SK-N-SH (cell line): ENCODE measurements around the gene RBM28. TPM values are rescaled to one million over a fixed set of nuclear protein-coding genes. Genes with fewer than 3 reads are reported as not detected.
A peak's percentile ranks its signal among the peaks of the same experiment; 100 is the strongest.

Source experiments
- CTCF ChIA-PET: fragments of 300-600, 350-600 bp; formaldehyde crosslinking; extraction: SDS; loops from one replicate; lab custom pipeline; 2021; lab: Yijun Ruan, JAX
- POLR2A ChIA-PET: fragments of 350-600 bp; sonication (Branson Sonifier 250); formaldehyde crosslinking; extraction: SDS; loops from one replicate; lab custom pipeline; 2020; ENCODE audit warnings: antibody characterized with exemption, inconsistent platforms; lab: Yijun Ruan, JAX
- DNase-seq: peaks from one replicate; pipeline ENCODE4 v3.0.0; 2012
- H2AFZ ChIP-seq: fragments of 200-600 bp; sonication (generic); 2 replicates; pipeline ENCODE4 v1.8.1; 2016; ENCODE audit warnings: antibody characterized with exemption, mild to moderate bottlenecking, low read depth
- H3F3A ChIP-seq: fragments of 200-600 bp; sonication (generic); replicated peaks from 2 replicates; pipeline ENCODE3; 2016; ENCODE audit warnings: antibody characterized with exemption, mild to moderate bottlenecking; ENCODE audit not compliant: insufficient read depth
- H3K27ac ChIP-seq, 2 experiments: fragments of 200-500 bp in 1 of 2; fragments of 200-600 bp in 1 of 2; sonication (Bioruptor generic) in 1 of 2; sonication (generic), shearing (Covaris generic) in 1 of 2; 2 replicates each; pipeline versions ENCODE4 v1.5.1 to v1.6.1; 2014 to 2016; ENCODE audit warnings: low read depth in 2 of 2, inconsistent platforms in 1 of 2, low read length in 1 of 2, mild to moderate bottlenecking in 1 of 2, mixed read lengths in 1 of 2
- H3K27me3 ChIP-seq: fragments of 200-600 bp; sonication (generic), shearing (Covaris generic); 2 replicates; pipeline ENCODE4 v1.6.1; 2016; ENCODE audit warnings: mixed run types; ENCODE audit not compliant: insufficient read depth
- H3K36me3 ChIP-seq, 2 experiments: fragments of 200-500 bp in 1 of 2; fragments of 200-600 bp in 1 of 2; sonication (Bioruptor generic) in 1 of 2; sonication (generic) in 1 of 2; replicated peaks in 1 of 2; 2 replicates each; pipeline versions ENCODE3 to v1.5.1; 2014 to 2016; ENCODE audit warnings: low read length in 1 of 2, mild to moderate bottlenecking in 1 of 2; ENCODE audit not compliant: insufficient read depth in 2 of 2, control insufficient read depth in 1 of 2
- H3K4me1 ChIP-seq, 2 experiments: fragments of 200-500 bp in 1 of 2; fragments of 200-600 bp in 1 of 2; sonication (Bioruptor generic) in 1 of 2; sonication (generic), shearing (Covaris generic) in 1 of 2; 2 replicates each; pipeline versions ENCODE4 v1.5.1 to v1.6.1; 2014 to 2016; ENCODE audit warnings: low read depth in 1 of 2, low read length in 1 of 2, mixed run types in 1 of 2; ENCODE audit not compliant: insufficient read depth in 2 of 2, control insufficient read depth in 1 of 2
- H3K4me2 ChIP-seq: fragments of 200-600 bp; sonication (generic), shearing (Covaris generic); 2 replicates; pipeline ENCODE4 v1.6.1; 2017; ENCODE audit warnings: mixed run types
- H3K4me3 ChIP-seq, 2 experiments: fragments of 200-500 bp in 1 of 2; fragments of 200-600 bp in 1 of 2; sonication (Bioruptor generic) in 1 of 2; sonication (generic), shearing (Covaris generic) in 1 of 2; 2 replicates each; pipeline versions ENCODE4 v1.5.1 to v1.8.1; 2014 to 2016; ENCODE audit warnings: low read depth in 2 of 2, inconsistent platforms in 1 of 2, low read length in 1 of 2, mild to moderate bottlenecking in 1 of 2, mixed read lengths in 1 of 2, moderate library complexity in 1 of 2
- H3K79me2 ChIP-seq: fragments of 200-600 bp; sonication (generic); 2 replicates; pipeline ENCODE4 v1.8.1; 2017; ENCODE audit warnings: mild to moderate bottlenecking; ENCODE audit not compliant: insufficient read depth
- H3K9ac ChIP-seq: fragments of 200-600 bp; sonication (generic); 2 replicates; pipeline ENCODE4 v1.6.1; 2017; ENCODE audit warnings: mixed run types
- H3K9me2 ChIP-seq: fragments of 200-600 bp; sonication (generic); 2 replicates; pipeline ENCODE4 v1.6.1; 2017; ENCODE audit warnings: mixed run types
- H3K9me3 ChIP-seq: fragments of 200-600 bp; sonication (generic); 2 replicates; pipeline ENCODE4 v1.6.1; 2017; ENCODE audit warnings: mixed run types, mild to moderate bottlenecking, moderate library complexity
- H4K20me1 ChIP-seq: fragments of 200-600 bp; sonication (generic); 2 replicates; pipeline ENCODE4 v1.6.1; 2017; ENCODE audit warnings: mild to moderate bottlenecking, mixed run types; ENCODE audit not compliant: insufficient read depth
- ELF1 ChIP-seq: IDR thresholded peaks from 2 replicates; pipeline ENCODE4 v1.4.0; 2012
- EZH2phosphoT487 ChIP-seq: fragments of 200-600 bp; sonication (generic); IDR thresholded peaks from 2 replicates; pipeline ENCODE4 v1.6.1; 2017; ENCODE audit warnings: low read depth, mixed run types, mild to moderate bottlenecking, antibody characterized with exemption, moderate library complexity, borderline replicate concordance
- GATA2 ChIP-seq: sonication (generic); formaldehyde crosslinking; IDR thresholded peaks from 2 replicates; pipeline ENCODE4 v1.5.0; 2020; ENCODE audit warnings: mild to moderate bottlenecking, missing genetic modification reagents
- PBX3 ChIP-seq: IDR thresholded peaks from 2 replicates; pipeline ENCODE4; 2012
- RCOR1 ChIP-seq: fragments of 150-350 bp; IDR thresholded peaks from 2 replicates; pipeline ENCODE4 v1.6.1; 2017; ENCODE audit warnings: antibody characterized with exemption, low read length
- SMC3 ChIP-seq: IDR thresholded peaks from 2 replicates; pipeline ENCODE4 v1.6.1; 2012; ENCODE audit warnings: low read depth, low read length, improper control_type of control experiment
- USF1 ChIP-seq: IDR thresholded peaks from 2 replicates; pipeline ENCODE4 v1.4.0; 2012; ENCODE audit warnings: low read depth, borderline replicate concordance
- WGBS: methylation state at CpG from one replicate; pipeline ENCODE4 v1.1.6; 2017; ENCODE audit warnings: low lambda C conversion rate; 5-methylcytosine and 5-hydroxymethylcytosine counted together
- polyA plus RNA-seq, 3 experiments: library from polyadenylated mRNA; depleted of rRNA; stranded (reverse); fragments of >200 nt; gene quantifications; 2 replicates each; pipeline ENCODE4 v1.2.3, GENCODE V29; 2012

Gene RBM28
- polyA plus RNA-seq, 1 of the 3 experiments (the other 2 are of a cell fraction), result 29.1 TPM

- peak; percentile 87 for TF ChIP-seq GATA2 (CRISPR knock-in tag)
These were observed 78.4 kb downstream of the RBM28 start (continued) for GRCh38 chr7:128265156-128265905.

- POLR2A ChIA-PET, result no interaction called here
These were observed 79.2 kb downstream of the RBM28 start for GRCh38 chr7:128264477-128264876.

GRCh38 chr7:128263420-128263819 is 80.3 kb downstream of the RBM28 start:
- Histone ChIP-seq H3K79me2 (no peaks in the 10 kb centered on the region), H3K4me3 (no peak overlapping the region), H3K9me2 (no peaks in the 10 kb centered on the region), H3K4me1 (peaks cover 18 to 47% of the 10 kb centered on the region in 2 experiments; a peak in 3 of 4 replicates), H3K9me3 (no peaks in the 10 kb centered on the region), H3F3A (no peaks in the 10 kb centered on the region), H4K20me1 (no peaks in the 10 kb centered on the region), H3K27ac (no peak overlapping the region), H3K27me3 (no peaks in the 10 kb centered on the region), H3K4me2 (no peak overlapping the region), H3K36me3 (no peaks in the 10 kb centered on the region), H2AFZ (no peak overlapping the region), H3K9ac (no peak overlapping the region)
- DNase-seq, result no peak
- no peak for TF ChIP-seq ELF1
- no peak for TF ChIP-seq PBX3
- peak; percentile 23; the same call in 1 of the 2 replicates for TF ChIP-seq USF1
- WGBS, result 77% methylated on average over 3 of the region's 3 CpGs
- CTCF ChIA-PET, result interaction anchor here (0.7 to 1.4 kb wide), 3 partner anchors 12 to 127 kb away, joined by 3 read pairs; no protein-coding TSS in a partner anchor
- POLR2A ChIA-PET, result no interaction called here

More at GRCh38 chr7:128264477-128264876, 79.2 kb downstream of the RBM28 start:
- Histone ChIP-seq H4K20me1 (no peaks in the 10 kb centered on the region), H3K9me2 (no peaks in the 10 kb centered on the region), H2AFZ (no peak overlapping the region), H3K9me3 (no peaks in the 10 kb centered on the region), H3K27ac (peak overlapping the region in 1 of 2 experiments; percentile 99; a peak in 2 of 4 replicates), H3K4me2 (no peak overlapping the region), H3K79me2 (no peaks in the 10 kb centered on the region), H3K27me3 (no peaks in the 10 kb centered on the region), H3K36me3 (no peaks in the 10 kb centered on the region), H3F3A (no peaks in the 10 kb centered on the region), H3K9ac (no peak overlapping the region), H3K4me1 (peaks cover 18 to 42% of the 10 kb centered on the region in 2 experiments; a peak in 3 of 4 replicates)
- CTCF ChIA-PET, result interaction anchor here (0.6 to 2.1 kb wide), 3 partner anchors 47 to 79 kb away, joined by 3 to 17 read pairs (median 5); partner anchors contain the start of gene RBM28
- DNase-seq, result no peak
- 94% methylated on average over 2 of the region's 2 CpGs for WGBS
- TF ChIP-seq GATA2 (CRISPR knock-in tag) (no peak), SMC3 (no peak), RCOR1 (no peak), PBX3 (no peak), EZH2phosphoT487 (no peak)
- TF ChIP-seq, all 33 proteins: peak for 0
- no peak overlapping the region for H3K4me3 ChIP-seq
